K562 (cell line): ENCODE data around the gene CTDSPL. TPM values are rescaled to one million over a fixed set of nuclear protein-coding genes. Genes with fewer than 3 reads are reported as not detected.

Experiments
- CREB1 ChIP-seq, 2 experiments: sonication (generic) in 1 of 2; formaldehyde crosslinking in 1 of 2; IDR thresholded peaks; 2 replicates each; pipeline versions ENCODE4 v1.6.1 to v1.8.0; 2012 to 2022; ENCODE audit warnings: inconsistent platforms in 1 of 2, mild to moderate bottlenecking in 1 of 2, missing genetic modification reagents in 1 of 2, moderate library complexity in 1 of 2
- EZH2 ChIP-seq: IDR thresholded peaks from 2 replicates; pipeline ENCODE4 v1.6.1; 2012; ENCODE audit warnings: low read depth, mild to moderate bottlenecking, inconsistent platforms, low read length, borderline replicate concordance
- FIP1L1 ChIP-seq: fragments of 200-400 bp; formaldehyde crosslinking; IDR thresholded peaks from 2 replicates; pipeline ENCODE4 v1.6.1; 2018; ENCODE audit warnings: mild to moderate bottlenecking, low read depth, low read length; ENCODE audit not compliant: poor library complexity, severe bottlenecking
- POLR2AphosphoS2 ChIP-seq: IDR thresholded peaks from 2 replicates; pipeline ENCODE4 v1.6.1; 2012; ENCODE audit warnings: low read length, improper control_type of control experiment
- ZNF263 ChIP-seq: sonication (generic); formaldehyde crosslinking; IDR thresholded peaks from 2 replicates; pipeline ENCODE4 v1.8.0; 2022; ENCODE audit warnings: mild to moderate bottlenecking, missing genetic modification reagents, borderline replicate concordance
- ZNF274 ChIP-seq: IDR thresholded peaks from 2 replicates; pipeline ENCODE4 v1.6.1; 2011; ENCODE audit warnings: low read depth, mild to moderate bottlenecking, low read length, moderate library complexity, borderline replicate concordance
- polyA plus RNA-seq, 8 experiments: library from polyadenylated mRNA; depleted of rRNA in 4 of 8; stranded (reverse) in 5 of 8; unstranded in 3 of 8; fragments of >200 nt; fragmentation: Nextera tagmentation in 2 of 8; fragmentation: Illumina TruSeq in 1 of 8; extraction: Ambion mirVana in 2 of 8; extraction: Trizol in 1 of 8; gene quantifications; 2 replicates each; pipeline versions ENCODE4 v1.2.1 to v1.2.3, GENCODE V29; 2011 to 2014; ENCODE audit warnings: inconsistent platforms in 1 of 8, missing spikeins in 1 of 8
- total RNA-seq, 7 experiments: library from RNA; depleted of rRNA in 6 of 7; stranded (reverse); fragments of >200 nt in 6 of 7; fragmentation: Illumina TruSeq in 2 of 7; extraction: Trizol in 2 of 7; gene quantifications; 2 replicates each; pipeline versions ENCODE4 v1.2.1 to v1.2.3, GENCODE V29; 2011 to 2021; ENCODE audit warnings: low replicate concordance in 1 of 7
- TF ChIP-seq, protein P1 (sequence below): sonication (generic); formaldehyde crosslinking; IDR thresholded peaks from 2 replicates; pipeline ENCODE4 v1.8.1; 2023; ENCODE audit warnings: missing genetic modification reagents, mild to moderate bottlenecking, borderline replicate concordance
- TF ChIP-seq, protein P2 (sequence below): fragments of 450-650 bp; IDR thresholded peaks from 2 replicates; pipeline ENCODE4 v1.6.1; 2018; ENCODE audit not compliant: partially characterized antibody
- TF ChIP-seq, protein P3 (sequence below), 2 experiments: IDR thresholded peaks; 2 replicates each; pipeline ENCODE4 v1.6.1; 2012; ENCODE audit warnings: improper control_type of control experiment in 2 of 2, low read depth in 2 of 2, low read length in 2 of 2, borderline replicate concordance in 1 of 2
- TF ChIP-seq, protein P4 (sequence below), 2 experiments: fragments of 450-650 bp in 1 of 2; sonication (generic) in 1 of 2; formaldehyde crosslinking; conservative IDR thresholded peaks; 2 replicates each; pipeline versions ENCODE4 v1.4.0 to v1.8.1; 2020 to 2022; ENCODE audit warnings: mild to moderate bottlenecking in 1 of 2, missing genetic modification reagents in 1 of 2
- TF ChIP-seq, protein P5 (sequence below): fragments of 250-450 bp; sonication (Bioruptor Pico); IDR thresholded peaks from 2 replicates; pipeline ENCODE4 v1.8.0; 2021; ENCODE audit warnings: moderate library complexity, mild to moderate bottlenecking, inconsistent platforms

Gene CTDSPL
- total and polyA plus RNA-seq, 9 of the 15 experiments (the other 6 are each of a cell fraction or from before 2014, with no cell fraction given) = 5.1 to 19.3 (median 11.3) TPM

DNA sequence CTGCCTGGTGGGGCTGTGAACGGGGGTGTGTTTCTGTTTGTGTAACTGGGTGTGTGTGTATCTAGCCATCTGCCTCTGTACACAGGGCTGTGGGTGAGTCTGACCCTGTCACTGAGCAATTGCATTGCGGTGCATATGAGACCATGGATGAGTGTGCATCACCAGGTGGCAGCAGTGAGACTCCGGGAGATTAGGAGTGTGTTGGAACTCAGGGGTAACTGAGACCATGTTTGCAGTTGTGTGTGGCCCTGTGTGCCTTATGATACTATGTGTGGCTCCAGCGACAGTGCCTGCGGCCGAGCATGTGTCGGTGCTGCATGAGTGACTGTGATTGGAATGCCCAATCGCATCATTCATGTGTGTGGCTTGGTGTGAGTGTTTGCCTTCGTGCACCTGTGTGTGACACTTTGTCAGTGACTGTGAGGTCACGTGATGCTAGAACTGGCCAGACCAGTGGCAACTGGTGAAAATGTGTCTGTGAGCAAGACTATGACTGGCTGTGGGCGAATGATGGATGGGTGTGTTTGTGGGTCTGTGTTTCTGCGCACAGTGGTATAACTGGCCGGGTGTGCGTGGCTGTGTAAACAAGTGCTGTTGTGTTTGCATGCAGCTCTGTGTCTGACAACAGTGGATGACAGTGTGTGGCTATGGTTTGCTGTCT is 142.9 kb downstream of the CTDSPL start (continued):
- TF ChIP-seq, protein P1, sequence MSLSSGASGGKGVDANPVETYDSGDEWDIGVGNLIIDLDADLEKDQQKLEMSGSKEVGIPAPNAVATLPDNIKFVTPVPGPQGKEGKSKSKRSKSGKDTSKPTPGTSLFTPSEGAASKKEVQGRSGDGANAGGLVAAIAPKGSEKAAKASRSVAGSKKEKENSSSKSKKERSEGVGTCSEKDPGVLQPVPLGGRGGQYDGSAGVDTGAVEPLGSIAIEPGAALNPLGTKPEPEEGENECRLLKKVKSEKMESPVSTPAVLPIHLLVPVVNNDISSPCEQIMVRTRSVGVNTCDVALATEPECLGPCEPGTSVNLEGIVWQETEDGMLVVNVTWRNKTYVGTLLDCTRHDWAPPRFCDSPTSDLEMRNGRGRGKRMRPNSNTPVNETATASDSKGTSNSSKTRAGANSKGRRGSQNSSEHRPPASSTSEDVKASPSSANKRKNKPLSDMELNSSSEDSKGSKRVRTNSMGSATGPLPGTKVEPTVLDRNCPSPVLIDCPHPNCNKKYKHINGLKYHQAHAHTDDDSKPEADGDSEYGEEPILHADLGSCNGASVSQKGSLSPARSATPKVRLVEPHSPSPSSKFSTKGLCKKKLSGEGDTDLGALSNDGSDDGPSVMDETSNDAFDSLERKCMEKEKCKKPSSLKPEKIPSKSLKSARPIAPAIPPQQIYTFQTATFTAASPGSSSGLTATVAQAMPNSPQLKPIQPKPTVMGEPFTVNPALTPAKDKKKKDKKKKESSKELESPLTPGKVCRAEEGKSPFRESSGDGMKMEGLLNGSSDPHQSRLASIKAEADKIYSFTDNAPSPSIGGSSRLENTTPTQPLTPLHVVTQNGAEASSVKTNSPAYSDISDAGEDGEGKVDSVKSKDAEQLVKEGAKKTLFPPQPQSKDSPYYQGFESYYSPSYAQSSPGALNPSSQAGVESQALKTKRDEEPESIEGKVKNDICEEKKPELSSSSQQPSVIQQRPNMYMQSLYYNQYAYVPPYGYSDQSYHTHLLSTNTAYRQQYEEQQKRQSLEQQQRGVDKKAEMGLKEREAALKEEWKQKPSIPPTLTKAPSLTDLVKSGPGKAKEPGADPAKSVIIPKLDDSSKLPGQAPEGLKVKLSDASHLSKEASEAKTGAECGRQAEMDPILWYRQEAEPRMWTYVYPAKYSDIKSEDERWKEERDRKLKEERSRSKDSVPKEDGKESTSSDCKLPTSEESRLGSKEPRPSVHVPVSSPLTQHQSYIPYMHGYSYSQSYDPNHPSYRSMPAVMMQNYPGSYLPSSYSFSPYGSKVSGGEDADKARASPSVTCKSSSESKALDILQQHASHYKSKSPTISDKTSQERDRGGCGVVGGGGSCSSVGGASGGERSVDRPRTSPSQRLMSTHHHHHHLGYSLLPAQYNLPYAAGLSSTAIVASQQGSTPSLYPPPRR (CRISPR knock-in tag) = no peak
- TF ChIP-seq ZNF263 (CRISPR knock-in tag) (peak; percentile 33; the same call in 1 of the 2 replicates), EZH2 (no peak), FIP1L1 (no peak), POLR2AphosphoS2 (no peak), CREB1 (IDR thresholded peaks at IDR 0.05) (no peak), CREB1 (CRISPR knock-in tag; IDR thresholded peaks at IDR 0.05) (no peak), ZNF274 (no peak)
- TF ChIP-seq, protein P2, sequence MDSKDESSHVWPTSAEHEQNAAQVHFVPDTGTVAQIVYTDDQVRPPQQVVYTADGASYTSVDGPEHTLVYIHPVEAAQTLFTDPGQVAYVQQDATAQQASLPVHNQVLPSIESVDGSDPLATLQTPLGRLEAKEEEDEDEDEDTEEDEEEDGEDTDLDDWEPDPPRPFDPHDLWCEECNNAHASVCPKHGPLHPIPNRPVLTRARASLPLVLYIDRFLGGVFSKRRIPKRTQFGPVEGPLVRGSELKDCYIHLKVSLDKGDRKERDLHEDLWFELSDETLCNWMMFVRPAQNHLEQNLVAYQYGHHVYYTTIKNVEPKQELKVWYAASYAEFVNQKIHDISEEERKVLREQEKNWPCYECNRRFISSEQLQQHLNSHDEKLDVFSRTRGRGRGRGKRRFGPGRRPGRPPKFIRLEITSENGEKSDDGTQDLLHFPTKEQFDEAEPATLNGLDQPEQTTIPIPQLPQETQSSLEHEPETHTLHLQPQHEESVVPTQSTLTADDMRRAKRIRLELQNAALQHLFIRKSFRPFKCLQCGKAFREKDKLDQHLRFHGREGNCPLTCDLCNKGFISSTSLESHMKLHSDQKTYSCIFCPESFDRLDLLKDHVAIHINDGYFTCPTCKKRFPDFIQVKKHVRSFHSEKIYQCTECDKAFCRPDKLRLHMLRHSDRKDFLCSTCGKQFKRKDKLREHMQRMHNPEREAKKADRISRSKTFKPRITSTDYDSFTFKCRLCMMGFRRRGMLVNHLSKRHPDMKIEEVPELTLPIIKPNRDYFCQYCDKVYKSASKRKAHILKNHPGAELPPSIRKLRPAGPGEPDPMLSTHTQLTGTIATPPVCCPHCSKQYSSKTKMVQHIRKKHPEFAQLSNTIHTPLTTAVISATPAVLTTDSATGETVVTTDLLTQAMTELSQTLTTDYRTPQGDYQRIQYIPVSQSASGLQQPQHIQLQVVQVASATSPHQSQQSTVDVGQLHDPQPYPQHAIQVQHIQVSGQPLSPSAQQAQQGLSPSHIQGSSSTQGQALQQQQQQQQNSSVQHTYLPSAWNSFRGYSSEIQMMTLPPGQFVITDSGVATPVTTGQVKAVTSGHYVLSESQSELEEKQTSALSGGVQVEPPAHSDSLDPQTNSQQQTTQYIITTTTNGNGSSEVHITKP = no peak
- TF ChIP-seq, protein P3, sequence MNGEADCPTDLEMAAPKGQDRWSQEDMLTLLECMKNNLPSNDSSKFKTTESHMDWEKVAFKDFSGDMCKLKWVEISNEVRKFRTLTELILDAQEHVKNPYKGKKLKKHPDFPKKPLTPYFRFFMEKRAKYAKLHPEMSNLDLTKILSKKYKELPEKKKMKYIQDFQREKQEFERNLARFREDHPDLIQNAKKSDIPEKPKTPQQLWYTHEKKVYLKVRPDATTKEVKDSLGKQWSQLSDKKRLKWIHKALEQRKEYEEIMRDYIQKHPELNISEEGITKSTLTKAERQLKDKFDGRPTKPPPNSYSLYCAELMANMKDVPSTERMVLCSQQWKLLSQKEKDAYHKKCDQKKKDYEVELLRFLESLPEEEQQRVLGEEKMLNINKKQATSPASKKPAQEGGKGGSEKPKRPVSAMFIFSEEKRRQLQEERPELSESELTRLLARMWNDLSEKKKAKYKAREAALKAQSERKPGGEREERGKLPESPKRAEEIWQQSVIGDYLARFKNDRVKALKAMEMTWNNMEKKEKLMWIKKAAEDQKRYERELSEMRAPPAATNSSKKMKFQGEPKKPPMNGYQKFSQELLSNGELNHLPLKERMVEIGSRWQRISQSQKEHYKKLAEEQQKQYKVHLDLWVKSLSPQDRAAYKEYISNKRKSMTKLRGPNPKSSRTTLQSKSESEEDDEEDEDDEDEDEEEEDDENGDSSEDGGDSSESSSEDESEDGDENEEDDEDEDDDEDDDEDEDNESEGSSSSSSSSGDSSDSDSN (IDR thresholded peaks at IDR 0.05; ENCODE audit: borderline replicate concordance in 1 of 2, low read depth in 2 of 2, low read length in 2 of 2) = 0 out of 4 replicates have a peak, but pooled peaks of 1 of the 2 experiments have one; percentile 13
- TF ChIP-seq, protein P4, sequence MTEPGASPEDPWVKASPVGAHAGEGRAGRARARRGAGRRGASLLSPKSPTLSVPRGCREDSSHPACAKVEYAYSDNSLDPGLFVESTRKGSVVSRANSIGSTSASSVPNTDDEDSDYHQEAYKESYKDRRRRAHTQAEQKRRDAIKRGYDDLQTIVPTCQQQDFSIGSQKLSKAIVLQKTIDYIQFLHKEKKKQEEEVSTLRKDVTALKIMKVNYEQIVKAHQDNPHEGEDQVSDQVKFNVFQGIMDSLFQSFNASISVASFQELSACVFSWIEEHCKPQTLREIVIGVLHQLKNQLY (CRISPR knock-in tag; conservative IDR thresholded peaks at IDR 0.05) = no peak
- TF ChIP-seq, protein P5, sequence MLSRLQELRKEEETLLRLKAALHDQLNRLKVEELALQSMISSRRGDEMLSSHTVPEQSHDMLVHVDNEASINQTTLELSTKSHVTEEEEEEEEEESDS = no peak
